ENCODE measurements around the gene RNF207.
"Not testable (repeated sequence)": the region's sequence is repeated elsewhere in the genome, so short reads cannot be mapped to it uniquely, and the experiment has no call there.

The RNF207 gene

DNA sequence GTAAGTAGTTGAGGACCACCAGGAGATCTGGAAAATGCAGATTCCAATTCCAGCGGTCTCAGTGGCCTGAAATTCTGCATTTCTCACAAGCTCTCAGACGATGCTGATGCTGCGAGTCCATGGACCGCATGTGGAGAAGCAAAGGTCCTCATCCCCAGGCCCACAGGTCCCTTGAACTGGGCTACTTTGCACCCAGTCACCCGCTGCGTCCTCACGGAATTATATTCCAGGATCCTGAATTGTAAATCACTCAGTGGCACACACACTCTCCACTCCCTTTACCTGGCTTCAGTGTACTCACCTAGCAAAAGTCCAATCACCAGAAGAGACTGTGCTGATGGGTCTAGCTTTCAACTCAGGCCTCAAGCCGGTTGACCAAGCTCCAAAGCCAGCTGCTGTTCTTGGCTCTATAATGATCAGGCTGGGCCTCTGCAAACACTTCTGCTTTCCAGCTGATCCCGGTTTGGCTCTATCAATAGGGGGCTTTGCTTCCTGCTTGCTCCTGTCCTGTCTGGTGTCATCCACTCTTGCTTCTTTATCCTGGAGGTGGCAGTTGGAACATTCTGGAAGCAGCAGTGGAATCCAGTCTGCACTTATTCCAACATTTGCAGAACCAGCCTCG lies 5.6 kb upstream of the RNF207 start:
- no peak for DNase-seq

DNA sequence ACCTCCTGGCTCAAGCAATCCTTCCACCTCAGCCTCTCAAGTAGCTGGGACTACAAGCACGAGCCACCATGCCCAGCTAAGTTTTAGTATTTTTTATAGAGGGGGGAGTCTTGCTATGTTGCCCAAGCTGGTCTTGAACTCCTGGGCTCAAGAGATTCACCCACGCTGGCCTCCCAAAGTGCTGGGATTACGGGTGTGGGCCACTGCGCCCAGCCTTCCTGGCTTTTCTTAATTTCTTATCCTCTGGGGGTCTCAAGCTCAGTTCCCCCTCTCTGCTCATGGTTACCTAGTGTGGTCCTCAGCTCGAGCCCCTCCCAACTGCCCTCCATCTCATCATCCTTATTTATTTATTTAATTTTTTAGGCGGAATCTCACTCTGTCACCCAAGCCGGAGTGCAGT lies 3.7 kb upstream of the RNF207 start:
- no peak for DNase-seq

- no peak for DNase-seq
Observed at GRCh38 chr1:6206520-6206855, 569 bp downstream of the RNF207 start.

DNA sequence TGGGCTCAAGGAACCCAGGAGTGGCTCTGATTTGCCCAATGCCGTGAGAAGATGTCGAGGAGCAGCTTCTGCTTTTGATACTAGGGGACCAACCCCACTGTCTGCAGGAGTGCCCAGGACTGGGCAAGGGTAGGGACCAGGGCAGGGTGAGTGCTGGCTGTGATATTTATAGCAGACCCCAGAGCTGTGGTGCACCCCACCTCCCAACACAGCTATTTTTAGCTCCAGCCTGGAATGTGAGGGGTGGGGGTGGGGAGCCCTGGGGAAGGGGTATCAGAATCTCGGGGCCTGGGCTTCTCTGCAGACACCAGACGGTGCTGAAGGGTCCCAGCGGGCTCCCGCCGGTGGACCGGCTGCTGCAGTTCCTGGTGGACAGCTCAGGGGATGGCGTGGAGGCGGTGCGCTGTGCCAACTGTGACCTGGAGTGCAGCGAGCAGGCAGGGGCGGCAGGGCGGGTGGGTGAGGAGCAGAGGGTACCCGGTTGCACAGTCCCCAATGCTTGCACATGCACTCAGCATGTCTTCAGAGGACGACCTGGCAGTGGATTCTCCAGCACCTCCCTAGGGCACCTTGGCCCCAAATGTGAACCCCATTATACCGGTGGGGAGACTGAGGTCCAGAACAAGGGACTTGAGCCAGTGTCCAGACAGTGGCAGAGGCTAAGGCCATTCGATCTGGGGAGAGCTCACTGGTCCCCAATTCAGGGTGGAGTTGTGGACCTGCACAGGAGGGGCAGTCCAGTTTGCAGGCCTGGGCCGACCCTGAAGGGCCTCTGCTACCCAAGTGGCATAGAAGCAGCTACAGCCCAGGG lies 1.4 kb downstream of the RNF207 start:
- DNase-seq = no peak

DNA sequence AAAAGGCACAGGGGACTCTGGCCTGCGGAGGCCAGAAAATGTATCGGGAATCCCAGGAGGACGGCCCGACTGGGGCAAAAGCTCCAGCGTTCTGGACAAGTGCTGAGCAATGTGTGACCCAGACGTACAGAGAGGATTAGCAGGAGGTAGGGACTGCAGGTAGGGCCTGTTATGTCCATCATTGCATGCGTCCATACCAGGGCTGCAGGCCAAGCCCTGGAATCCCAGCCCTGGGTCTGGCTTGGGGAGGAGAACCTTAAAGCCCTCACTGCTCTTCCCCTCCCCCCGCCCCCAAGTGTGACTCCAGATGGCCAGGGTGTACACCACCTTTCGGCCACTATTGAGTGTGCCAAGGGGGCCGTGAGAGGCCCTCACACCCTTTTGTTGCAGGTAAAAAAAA lies 2.0 kb downstream of the RNF207 start:
- DNase-seq = no peak

GRCh38 chr1:6208723-6209660 lies 3.1 kb downstream of the RNF207 start:
- DNase-seq = no peak

DNA sequence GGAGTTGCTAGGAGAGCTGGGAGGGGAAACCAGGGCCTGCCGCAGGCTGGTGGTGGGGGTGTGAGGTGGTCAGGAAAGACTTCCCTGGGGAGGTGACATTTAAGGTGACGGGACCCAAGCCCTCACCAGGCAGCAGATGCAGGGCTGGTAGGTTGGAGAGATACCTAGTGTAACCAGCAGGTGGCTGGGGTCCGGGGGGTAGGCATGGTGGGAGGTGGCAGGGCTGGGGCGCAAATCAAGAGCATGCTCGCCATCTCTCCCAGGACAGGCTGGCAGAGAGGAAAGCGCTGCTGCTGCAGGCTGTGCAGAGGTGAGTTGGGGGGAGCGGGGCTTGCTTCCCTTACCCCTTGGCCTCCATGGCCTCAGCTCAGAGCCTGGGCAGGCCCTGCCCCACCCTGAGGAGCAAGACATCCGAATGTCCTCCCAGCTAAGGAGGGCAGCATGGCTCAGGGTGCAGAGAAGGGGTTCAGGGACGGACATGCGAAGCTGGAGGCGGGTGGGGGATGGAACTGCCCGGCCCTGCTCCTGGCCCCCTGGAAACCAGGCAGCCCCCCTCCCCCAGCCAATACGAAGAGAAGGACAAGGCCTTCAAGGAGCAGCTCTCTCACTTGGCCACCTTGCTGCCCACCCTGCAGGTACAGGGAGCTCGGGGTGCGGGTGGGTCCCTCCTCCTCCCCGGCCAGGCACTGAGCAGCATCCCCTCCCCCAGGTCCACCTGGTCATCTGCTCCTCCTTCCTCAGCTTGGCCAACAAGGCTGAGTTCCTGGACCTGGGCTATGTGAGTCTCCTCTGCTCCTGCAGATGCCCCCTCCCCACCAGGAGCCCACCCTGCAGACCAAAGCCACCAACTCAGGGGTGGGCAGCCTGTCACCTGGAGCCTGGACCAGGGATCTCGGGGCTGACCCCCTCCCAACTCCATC lies 4.0 kb downstream of the RNF207 start:
- no peak for DNase-seq

- no peak for DNase-seq
Observed at GRCh38 chr1:6210591-6211355, 4.9 kb downstream of the RNF207 start.

GRCh38 chr1:6211731-6212130 lies 5.8 kb downstream of the RNF207 start:
- no peak for DNase-seq

DNA sequence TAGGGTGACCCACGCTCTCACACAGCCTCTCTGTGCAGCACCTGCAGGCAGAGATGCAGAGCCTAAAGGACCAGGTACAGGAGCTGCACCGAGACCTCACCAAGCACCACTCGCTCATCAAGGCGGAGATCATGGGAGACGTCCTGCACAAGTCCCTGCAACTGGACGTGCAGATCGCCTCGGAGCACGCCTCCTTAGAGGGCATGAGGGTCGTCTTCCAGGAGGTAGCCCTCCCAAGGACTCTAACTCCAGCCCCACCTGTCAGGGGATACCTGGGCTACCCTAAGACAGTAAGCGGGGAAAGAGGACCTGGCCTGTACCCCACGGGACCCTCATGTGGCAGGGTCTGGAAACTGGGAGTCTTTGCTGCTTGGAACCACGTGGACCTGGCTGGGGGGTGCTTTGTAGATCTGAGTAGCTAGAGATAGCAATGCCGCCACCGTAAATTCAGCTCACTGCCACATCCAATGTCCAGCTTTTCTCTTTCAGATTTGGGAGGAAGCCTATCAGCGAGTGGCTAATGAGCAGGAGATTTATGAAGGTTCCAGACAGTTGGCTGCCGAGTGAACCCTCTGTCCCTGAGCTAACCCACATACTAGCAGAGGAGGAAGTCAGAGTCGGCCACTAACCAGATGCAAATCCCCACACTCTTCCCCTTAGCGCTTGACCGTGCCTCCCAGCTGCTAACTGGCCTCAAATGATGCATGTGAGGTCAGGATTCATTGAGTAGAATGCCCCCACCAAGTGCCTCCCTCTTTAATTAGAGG lies 6.5 kb downstream of the RNF207 start:
- DNase-seq = no peak

DNA sequence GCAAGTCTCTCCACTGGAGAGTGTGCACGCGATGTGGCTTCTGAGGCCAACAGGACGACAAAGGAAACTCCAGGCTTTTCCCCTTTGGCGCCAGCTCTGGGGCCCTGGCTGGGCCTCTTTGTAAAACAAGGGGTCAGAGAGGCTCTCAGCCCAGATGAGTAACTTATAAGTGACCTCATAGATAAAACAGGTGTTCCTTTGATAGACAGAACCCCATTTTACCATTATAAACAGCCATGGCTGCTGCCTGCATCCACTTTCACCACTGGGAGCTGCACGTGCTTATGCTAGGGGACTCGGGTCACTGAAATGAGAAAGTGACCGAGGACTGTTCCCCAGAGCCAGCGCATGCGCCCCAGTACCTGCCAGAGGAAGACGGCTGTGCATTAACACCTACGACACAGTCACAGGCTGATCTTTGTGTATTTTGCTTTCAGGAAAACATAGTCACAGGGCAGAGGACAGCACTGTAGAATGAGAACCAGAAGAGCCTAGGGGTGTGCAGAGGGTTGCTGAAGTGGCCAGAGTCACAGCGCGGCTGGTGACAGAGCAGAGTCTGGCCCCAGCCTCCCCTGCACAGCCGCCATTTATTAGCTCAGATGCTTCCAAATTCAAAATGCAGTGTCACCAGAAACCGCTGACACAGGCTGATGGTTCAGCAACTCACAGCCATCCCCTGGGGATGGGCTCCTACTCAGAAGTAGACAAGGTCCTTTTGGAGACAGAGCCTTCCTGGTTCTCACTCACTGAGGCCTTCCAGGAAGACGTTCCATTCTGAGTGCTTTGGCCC lies 12.7 kb downstream of the RNF207 start:
- DNase-seq = no peak

DNA sequence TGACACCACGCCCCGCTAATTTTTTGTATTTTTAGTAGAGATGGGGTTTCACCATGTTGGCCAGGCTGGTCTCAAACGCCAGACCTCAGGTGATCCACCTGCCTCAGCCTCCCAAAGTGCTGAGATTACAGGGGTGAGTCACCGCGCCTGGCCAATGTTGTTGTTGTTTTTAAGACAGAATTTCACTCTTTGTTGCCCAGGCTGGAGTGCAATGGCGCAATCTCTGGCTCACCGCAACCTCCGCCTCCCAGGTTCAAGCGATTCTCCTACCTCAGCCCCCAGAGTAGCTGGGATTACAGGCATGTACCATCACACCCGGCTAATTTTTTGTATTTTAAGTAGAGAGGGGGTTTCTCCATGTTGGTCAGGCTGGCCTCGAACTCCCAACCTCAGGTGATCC lies 13.7 kb downstream of the RNF207 start:
- not testable (repeated sequence) for DNase-seq

GRCh38 chr1:6220236-6220635 lies 14.3 kb downstream of the RNF207 start:
- DNase-seq = no peak

DNA sequence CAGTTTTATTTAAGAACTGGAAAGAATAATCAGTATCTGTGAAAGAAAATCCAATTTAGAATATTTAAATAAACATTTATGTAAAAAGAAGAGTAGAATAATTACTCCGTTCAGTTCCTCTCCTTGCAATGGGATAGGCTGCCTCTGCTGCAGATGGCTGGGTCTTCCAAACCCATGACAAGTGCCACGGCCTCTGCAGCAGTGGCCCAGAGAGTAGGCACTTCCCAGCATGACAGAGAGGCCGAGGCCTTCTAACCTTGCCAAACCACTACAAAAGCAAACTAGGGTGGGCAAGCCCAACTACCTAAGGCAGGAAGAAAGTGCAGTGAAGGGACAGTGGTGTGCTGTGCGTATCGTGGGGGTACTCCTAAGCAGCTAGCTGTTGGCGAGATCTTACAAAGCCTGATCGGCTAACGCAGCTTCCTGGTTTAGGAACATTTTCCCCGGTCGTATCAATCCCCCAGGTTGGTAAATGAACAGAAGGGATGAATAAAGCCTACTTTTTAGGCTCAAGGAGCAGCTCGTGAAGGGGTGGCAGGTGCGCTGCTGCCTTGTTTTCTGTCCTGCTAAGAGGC lies 15.4 kb downstream of the RNF207 start:
- DNase-seq = no peak

DNA sequence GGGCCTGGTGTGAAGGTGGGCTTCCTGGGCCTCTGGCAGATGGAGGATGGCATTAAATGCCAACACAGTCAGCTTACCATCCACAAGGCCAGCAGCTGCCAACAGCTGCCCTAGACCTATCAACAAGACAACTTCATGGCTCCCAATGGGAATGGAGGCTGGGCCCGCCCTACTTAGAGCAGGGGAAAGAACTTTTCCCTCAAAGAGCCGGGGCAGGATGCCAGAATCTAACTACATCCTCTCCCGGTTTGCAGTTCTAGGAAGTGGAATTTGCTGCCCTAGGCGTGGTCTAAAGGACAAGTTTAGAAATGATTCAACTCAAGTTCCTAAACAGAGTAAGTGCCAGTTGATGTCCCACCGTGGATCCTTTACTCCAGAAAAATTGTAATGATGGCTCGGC lies 16.7 kb downstream of the RNF207 start:
- no peak for DNase-seq

- no peak for DNase-seq
Observed at GRCh38 chr1:6223617-6224016, 17.7 kb downstream of the RNF207 start.

GRCh38 chr1:6224718-6225117 lies 18.8 kb downstream of the RNF207 start:
- no peak for DNase-seq

DNA sequence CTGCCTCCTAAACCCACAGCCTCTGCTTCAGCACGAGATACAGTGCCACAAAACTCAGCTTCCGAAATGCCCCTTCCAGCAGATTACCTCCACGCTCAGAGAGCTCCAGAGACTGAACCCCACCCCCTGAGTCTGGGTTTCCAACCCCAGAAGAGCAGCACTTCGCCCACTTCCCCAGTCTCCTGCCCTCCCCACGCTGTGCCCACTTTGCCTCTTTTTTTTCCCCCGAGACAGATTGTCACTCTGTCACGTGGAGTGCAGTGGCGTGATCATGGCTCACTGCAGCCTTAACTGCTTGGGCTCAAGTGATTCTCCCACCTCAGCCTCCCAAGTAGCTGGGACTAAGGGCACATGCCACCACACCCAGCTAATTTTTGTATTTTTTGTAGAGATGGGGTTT lies 19.7 kb downstream of the RNF207 start:
- no peak for DNase-seq

DNA sequence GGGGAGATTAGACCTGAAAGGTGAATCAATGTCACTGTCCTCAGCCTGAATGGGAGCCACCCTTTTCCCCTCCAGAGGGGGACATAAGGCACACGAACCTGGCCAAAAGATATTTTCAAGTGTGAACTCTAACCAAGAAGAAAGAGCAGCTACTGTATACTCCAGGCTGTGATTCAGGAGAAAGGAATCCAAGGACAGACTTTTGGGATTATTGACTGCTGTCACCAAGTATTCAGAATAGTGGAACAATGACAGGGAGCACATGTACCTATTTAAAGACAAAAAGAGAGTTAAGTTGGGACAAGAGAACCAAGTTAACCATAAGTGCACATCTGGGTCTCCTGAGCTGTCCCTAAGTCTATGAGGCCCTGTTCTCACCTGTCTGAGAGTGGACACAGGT lies 27.5 kb downstream of the RNF207 start:
- no peak for DNase-seq

All from NCI-H2227 treated with DMSO at 0.1 percent for 48 hours (cell line).